WTC11 (cell line): ENCODE results near the gene IRAK2. TPM values are rescaled to one million over a fixed set of nuclear protein-coding genes. Genes with fewer than 3 reads are reported as not detected.

Experiments
- ATAC-seq: fragments of 200-7000 bp; cut with Tn5 transposase; 2 replicates; pipeline ENCODE4 v1.10.0; 2021; ENCODE audit warnings: mild to moderate bottlenecking, moderate library complexity
- CTCF ChIA-PET: fragments of 300-600 bp; sonication (Branson Sonifier 250); formaldehyde crosslinking; loops from one replicate; lab custom pipeline; 2021; ENCODE audit warnings: antibody characterized with exemption; lab: Charles Lee
- POLR2A ChIA-PET: fragments of 350-600 bp; sonication (Branson Sonifier 250); formaldehyde crosslinking; loops from one replicate; lab custom pipeline; 2021; ENCODE audit warnings: antibody characterized with exemption; lab: Charles Lee
- DNase-seq: peaks from one replicate; pipeline ENCODE4 v3.0.0; 2021; ENCODE audit warnings: low spot score
- H3K27ac Mint-ChIP-seq: 2 replicates; pipeline ENCODE4 v1.8.0; 2021; ENCODE audit warnings: mixed read lengths
- H3K27me3 Mint-ChIP-seq: 2 replicates; pipeline ENCODE4 v1.8.0; 2021; ENCODE audit warnings: low read depth, mild to moderate bottlenecking, moderate library complexity, mixed read lengths
- H3K36me3 Mint-ChIP-seq: 2 replicates; pipeline ENCODE4 v1.8.0; 2021; ENCODE audit warnings: mixed read lengths
- H3K4me1 Mint-ChIP-seq: 2 replicates; pipeline ENCODE4 v1.8.0; 2022; ENCODE audit warnings: mixed read lengths
- H3K4me3 Mint-ChIP-seq: 2 replicates; pipeline ENCODE4 v1.8.0; 2021; ENCODE audit warnings: mild to moderate bottlenecking, moderate library complexity, mixed read lengths
- H3K9me3 Mint-ChIP-seq: 2 replicates; pipeline ENCODE4 v1.8.0; 2021; ENCODE audit warnings: mixed read lengths
- FOXK1 ChIP-seq: sonication (generic); formaldehyde crosslinking; IDR thresholded peaks from 2 replicates; pipeline ENCODE4 v1.8.0; 2022; ENCODE audit warnings: mild to moderate bottlenecking, moderate library complexity, missing genetic modification reagents
- IRF2 ChIP-seq: sonication (generic); formaldehyde crosslinking; IDR thresholded peaks from 2 replicates; pipeline ENCODE4 v1.8.0; 2022; ENCODE audit warnings: low read depth, missing genetic modification reagents, borderline replicate concordance
- MXD4 ChIP-seq: fragments of 250-450 bp; sonication (Bioruptor Pico); IDR thresholded peaks from 2 replicates; pipeline ENCODE4 v1.8.0; 2021; ENCODE audit warnings: mild to moderate bottlenecking, moderate library complexity, borderline replicate concordance
- MYBL2 ChIP-seq: sonication (generic); formaldehyde crosslinking; IDR thresholded peaks from 2 replicates; pipeline ENCODE4 v1.8.1; 2023; ENCODE audit warnings: mild to moderate bottlenecking, moderate library complexity, missing genetic modification reagents
- NR2C2 ChIP-seq: sonication (generic); formaldehyde crosslinking; IDR thresholded peaks from 2 replicates; pipeline ENCODE4 v1.8.0; 2022; ENCODE audit warnings: mild to moderate bottlenecking, missing genetic modification reagents
- PRRX2 ChIP-seq: fragments of 250-450 bp; sonication (Bioruptor Pico); IDR thresholded peaks from 2 replicates; pipeline ENCODE4 v1.8.0; 2021; ENCODE audit warnings: mild to moderate bottlenecking
- RORB ChIP-seq: fragments of 250-450 bp; sonication (Bioruptor Pico); IDR thresholded peaks from 2 replicates; pipeline ENCODE4 v1.9.0; 2021; ENCODE audit warnings: mild to moderate bottlenecking
- SMAD3 ChIP-seq: sonication (generic); formaldehyde crosslinking; IDR thresholded peaks from 2 replicates; pipeline ENCODE4 v1.8.0; 2022; ENCODE audit warnings: missing genetic modification reagents, mild to moderate bottlenecking, borderline replicate concordance
- SP1 ChIP-seq: sonication (generic); formaldehyde crosslinking; conservative IDR thresholded peaks from 2 replicates; pipeline ENCODE4 v1.8.1; 2022; ENCODE audit warnings: missing genetic modification reagents
- ZNF138 ChIP-seq: sonication (generic); formaldehyde crosslinking; conservative IDR thresholded peaks from 2 replicates; pipeline ENCODE4 v1.8.1; 2022; ENCODE audit warnings: mild to moderate bottlenecking, moderate library complexity, missing genetic modification reagents
- ZNF423 ChIP-seq: fragments of 250-450 bp; sonication (Bioruptor Pico); IDR thresholded peaks from 2 replicates; pipeline ENCODE4 v2.1.2; 2022; ENCODE audit warnings: mild to moderate bottlenecking, moderate library complexity
- total RNA-seq: library from RNA; stranded (reverse); gene quantifications from 3 replicates; pipeline ENCODE4 v1.2.3, GENCODE V29; 2021
- TF ChIP-seq, protein P1 (sequence below): sonication (generic); formaldehyde crosslinking; IDR thresholded peaks from 2 replicates; pipeline ENCODE4 v1.8.1; 2023; ENCODE audit warnings: mild to moderate bottlenecking, missing genetic modification reagents, borderline replicate concordance
- TF ChIP-seq, protein P2 (sequence below): fragments of 200-600 bp; IDR thresholded peaks from 2 replicates; pipeline ENCODE4 v1.8.0; 2022; ENCODE audit warnings: antibody characterized with exemption
- TF ChIP-seq, protein P3 (sequence below): sonication (generic); formaldehyde crosslinking; IDR thresholded peaks from 2 replicates; pipeline ENCODE4 v1.8.1; 2023; ENCODE audit warnings: mild to moderate bottlenecking, missing genetic modification reagents
- TF ChIP-seq, protein P4 (sequence below): fragments of 250-450 bp; sonication (Bioruptor Pico); conservative IDR thresholded peaks from 2 replicates; pipeline ENCODE4 v1.9.0; 2021; ENCODE audit warnings: mild to moderate bottlenecking
- TF ChIP-seq, protein P5 (sequence below): sonication (generic); formaldehyde crosslinking; IDR thresholded peaks from 2 replicates; pipeline ENCODE4 v1.8.0; 2023; ENCODE audit warnings: mild to moderate bottlenecking, missing genetic modification reagents
- TF ChIP-seq, protein P6 (sequence below): sonication (generic); formaldehyde crosslinking; IDR thresholded peaks from 2 replicates; pipeline ENCODE4 v1.8.1; 2023; ENCODE audit warnings: mild to moderate bottlenecking, moderate library complexity, missing genetic modification reagents
- TF ChIP-seq, protein P7 (sequence below): sonication (generic); formaldehyde crosslinking; IDR thresholded peaks from 2 replicates; pipeline ENCODE4 v1.8.0; 2022; ENCODE audit warnings: mild to moderate bottlenecking, missing genetic modification reagents

The IRAK2 gene
- total RNA-seq, 1 experiment from 2014 or later: 1.4 TPM

DNA sequence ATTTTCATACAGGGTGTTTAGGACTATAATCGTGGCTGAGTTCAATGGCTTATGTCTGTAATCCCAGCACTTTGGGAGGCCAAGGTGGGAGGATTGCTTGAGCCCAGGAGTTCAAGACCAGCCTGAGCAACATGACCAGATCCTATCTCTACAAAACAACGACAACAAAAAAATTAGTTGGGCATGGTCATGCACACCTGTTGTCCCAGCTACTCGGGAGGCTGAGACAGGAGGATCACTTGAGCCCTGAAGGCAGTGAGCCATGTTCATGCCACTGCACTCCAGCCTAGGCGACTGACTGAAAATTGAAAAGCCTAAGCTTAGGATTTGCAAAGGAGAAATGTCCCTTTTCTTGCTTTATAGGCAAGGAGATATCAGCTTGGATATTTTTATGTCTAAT is 47.8 kb upstream of the IRAK2 start:
- Mint-ChIP-seq H3K36me3 (peaks cover 13% of the 10 kb centered on the region), H3K27me3 (no peaks in the 10 kb centered on the region), H3K27ac (no peak overlapping the region), H3K4me1 (peaks cover 11% of the 10 kb centered on the region), H3K9me3 (no peaks in the 10 kb centered on the region), H3K4me3 (peak overlapping the region; percentile 99)
- no peak for DNase-seq
- ChIA-PET CTCF (no interaction called here), POLR2A (no interaction called here)
- TF ChIP-seq, protein P1, sequence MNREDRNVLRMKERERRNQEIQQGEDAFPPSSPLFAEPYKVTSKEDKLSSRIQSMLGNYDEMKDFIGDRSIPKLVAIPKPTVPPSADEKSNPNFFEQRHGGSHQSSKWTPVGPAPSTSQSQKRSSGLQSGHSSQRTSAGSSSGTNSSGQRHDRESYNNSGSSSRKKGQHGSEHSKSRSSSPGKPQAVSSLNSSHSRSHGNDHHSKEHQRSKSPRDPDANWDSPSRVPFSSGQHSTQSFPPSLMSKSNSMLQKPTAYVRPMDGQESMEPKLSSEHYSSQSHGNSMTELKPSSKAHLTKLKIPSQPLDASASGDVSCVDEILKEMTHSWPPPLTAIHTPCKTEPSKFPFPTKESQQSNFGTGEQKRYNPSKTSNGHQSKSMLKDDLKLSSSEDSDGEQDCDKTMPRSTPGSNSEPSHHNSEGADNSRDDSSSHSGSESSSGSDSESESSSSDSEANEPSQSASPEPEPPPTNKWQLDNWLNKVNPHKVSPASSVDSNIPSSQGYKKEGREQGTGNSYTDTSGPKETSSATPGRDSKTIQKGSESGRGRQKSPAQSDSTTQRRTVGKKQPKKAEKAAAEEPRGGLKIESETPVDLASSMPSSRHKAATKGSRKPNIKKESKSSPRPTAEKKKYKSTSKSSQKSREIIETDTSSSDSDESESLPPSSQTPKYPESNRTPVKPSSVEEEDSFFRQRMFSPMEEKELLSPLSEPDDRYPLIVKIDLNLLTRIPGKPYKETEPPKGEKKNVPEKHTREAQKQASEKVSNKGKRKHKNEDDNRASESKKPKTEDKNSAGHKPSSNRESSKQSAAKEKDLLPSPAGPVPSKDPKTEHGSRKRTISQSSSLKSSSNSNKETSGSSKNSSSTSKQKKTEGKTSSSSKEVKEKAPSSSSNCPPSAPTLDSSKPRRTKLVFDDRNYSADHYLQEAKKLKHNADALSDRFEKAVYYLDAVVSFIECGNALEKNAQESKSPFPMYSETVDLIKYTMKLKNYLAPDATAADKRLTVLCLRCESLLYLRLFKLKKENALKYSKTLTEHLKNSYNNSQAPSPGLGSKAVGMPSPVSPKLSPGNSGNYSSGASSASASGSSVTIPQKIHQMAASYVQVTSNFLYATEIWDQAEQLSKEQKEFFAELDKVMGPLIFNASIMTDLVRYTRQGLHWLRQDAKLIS: no peak
- TF ChIP-seq ZNF138 (CRISPR knock-in tag) (no peak), MYBL2 (CRISPR knock-in tag) (no peak), FOXK1 (CRISPR knock-in tag) (no peak), PRRX2 (CRISPR knock-in tag) (no peak)
- TF ChIP-seq, protein P2, sequence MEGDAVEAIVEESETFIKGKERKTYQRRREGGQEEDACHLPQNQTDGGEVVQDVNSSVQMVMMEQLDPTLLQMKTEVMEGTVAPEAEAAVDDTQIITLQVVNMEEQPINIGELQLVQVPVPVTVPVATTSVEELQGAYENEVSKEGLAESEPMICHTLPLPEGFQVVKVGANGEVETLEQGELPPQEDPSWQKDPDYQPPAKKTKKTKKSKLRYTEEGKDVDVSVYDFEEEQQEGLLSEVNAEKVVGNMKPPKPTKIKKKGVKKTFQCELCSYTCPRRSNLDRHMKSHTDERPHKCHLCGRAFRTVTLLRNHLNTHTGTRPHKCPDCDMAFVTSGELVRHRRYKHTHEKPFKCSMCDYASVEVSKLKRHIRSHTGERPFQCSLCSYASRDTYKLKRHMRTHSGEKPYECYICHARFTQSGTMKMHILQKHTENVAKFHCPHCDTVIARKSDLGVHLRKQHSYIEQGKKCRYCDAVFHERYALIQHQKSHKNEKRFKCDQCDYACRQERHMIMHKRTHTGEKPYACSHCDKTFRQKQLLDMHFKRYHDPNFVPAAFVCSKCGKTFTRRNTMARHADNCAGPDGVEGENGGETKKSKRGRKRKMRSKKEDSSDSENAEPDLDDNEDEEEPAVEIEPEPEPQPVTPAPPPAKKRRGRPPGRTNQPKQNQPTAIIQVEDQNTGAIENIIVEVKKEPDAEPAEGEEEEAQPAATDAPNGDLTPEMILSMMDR: no peak
- TF ChIP-seq, protein P3, sequence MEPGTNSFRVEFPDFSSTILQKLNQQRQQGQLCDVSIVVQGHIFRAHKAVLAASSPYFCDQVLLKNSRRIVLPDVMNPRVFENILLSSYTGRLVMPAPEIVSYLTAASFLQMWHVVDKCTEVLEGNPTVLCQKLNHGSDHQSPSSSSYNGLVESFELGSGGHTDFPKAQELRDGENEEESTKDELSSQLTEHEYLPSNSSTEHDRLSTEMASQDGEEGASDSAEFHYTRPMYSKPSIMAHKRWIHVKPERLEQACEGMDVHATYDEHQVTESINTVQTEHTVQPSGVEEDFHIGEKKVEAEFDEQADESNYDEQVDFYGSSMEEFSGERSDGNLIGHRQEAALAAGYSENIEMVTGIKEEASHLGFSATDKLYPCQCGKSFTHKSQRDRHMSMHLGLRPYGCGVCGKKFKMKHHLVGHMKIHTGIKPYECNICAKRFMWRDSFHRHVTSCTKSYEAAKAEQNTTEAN (CRISPR knock-in tag): no peak
- ATAC-seq: no peak

DNA sequence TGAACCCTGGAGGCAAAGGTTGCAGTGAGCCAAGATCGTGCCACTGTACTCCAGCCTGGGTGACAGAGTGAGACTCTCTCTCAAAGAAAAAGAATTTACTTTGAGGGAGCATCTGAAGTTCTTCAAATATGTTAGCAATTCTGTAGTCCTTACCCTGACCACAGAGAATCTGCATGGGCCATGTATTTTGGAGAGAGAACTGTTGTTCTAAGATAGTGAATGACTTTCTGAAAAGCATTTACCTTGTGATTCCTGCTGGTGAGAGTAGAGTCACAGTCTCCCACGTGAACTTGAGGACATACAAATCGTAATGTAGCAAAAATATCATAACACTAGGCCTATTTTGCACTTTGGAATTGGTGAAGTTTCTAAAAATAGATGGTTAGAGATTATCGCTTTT is 45.3 kb upstream of the IRAK2 start:
- Mint-ChIP-seq H3K9me3 (no peaks in the 10 kb centered on the region), H3K4me3 (no peak overlapping the region), H3K27me3 (no peaks in the 10 kb centered on the region), H3K4me1 (peaks cover 11% of the 10 kb centered on the region), H3K27ac (no peak overlapping the region), H3K36me3 (peaks cover 18% of the 10 kb centered on the region)
- POLR2A ChIA-PET: no interaction called here
- no peak for DNase-seq
- no peak for ATAC-seq
- CTCF ChIA-PET: no interaction called here
- TF ChIP-seq NR2C2: no peak
- TF ChIP-seq IRF2 (CRISPR knock-in tag): no peak
- no peak for TF ChIP-seq ZNF423
- no peak for TF ChIP-seq SMAD3 (CRISPR knock-in tag)
- TF ChIP-seq, protein P4, sequence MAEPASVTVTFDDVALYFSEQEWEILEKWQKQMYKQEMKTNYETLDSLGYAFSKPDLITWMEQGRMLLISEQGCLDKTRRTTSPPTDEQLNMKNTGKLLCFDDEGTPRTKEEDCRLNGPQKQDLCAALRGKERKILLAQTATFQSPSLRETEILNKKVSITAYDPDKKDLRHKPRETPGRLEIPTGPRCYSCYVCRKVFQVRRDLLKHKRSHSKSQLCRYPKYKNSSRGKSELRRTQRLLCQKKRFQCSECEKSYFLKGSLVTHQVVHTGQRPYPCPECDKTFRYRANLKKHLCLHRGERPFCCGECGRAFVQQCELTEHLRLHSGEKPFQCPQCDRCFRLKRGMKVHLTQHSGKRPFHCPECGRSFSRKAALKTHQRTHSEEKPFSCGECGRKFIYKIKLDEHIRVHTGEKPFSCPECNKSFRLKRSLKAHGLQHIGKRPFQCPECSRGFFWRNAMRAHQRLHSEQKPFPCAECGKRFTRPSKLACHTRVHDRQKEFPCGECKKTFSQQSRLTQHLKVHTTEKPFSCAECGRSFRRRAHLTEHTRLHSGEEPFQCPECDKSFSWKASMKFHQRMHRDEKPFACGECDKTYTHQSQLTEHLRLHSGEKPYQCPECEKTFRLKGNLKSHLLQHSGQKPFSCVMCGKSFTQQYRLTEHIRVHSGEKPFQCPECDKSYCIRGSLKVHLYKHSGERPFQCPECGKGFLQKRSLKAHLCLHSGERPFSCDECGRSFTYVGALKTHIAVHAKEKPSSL (CRISPR knock-in tag): no peak
- TF ChIP-seq, protein P5, sequence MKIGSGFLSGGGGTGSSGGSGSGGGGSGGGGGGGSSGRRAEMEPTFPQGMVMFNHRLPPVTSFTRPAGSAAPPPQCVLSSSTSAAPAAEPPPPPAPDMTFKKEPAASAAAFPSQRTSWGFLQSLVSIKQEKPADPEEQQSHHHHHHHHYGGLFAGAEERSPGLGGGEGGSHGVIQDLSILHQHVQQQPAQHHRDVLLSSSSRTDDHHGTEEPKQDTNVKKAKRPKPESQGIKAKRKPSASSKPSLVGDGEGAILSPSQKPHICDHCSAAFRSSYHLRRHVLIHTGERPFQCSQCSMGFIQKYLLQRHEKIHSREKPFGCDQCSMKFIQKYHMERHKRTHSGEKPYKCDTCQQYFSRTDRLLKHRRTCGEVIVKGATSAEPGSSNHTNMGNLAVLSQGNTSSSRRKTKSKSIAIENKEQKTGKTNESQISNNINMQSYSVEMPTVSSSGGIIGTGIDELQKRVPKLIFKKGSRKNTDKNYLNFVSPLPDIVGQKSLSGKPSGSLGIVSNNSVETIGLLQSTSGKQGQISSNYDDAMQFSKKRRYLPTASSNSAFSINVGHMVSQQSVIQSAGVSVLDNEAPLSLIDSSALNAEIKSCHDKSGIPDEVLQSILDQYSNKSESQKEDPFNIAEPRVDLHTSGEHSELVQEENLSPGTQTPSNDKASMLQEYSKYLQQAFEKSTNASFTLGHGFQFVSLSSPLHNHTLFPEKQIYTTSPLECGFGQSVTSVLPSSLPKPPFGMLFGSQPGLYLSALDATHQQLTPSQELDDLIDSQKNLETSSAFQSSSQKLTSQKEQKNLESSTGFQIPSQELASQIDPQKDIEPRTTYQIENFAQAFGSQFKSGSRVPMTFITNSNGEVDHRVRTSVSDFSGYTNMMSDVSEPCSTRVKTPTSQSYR (CRISPR knock-in tag): no peak
- TF ChIP-seq, protein P6, sequence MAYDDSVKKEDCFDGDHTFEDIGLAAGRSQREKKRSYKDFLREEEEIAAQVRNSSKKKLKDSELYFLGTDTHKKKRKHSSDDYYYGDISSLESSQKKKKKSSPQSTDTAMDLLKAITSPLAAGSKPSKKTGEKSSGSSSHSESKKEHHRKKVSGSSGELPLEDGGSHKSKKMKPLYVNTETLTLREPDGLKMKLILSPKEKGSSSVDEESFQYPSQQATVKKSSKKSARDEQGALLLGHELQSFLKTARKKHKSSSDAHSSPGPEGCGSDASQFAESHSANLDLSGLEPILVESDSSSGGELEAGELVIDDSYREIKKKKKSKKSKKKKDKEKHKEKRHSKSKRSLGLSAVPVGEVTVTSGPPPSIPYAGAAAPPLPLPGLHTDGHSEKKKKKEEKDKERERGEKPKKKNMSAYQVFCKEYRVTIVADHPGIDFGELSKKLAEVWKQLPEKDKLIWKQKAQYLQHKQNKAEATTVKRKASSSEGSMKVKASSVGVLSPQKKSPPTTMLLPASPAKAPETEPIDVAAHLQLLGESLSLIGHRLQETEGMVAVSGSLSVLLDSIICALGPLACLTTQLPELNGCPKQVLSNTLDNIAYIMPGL (CRISPR knock-in tag): no peak
- TF ChIP-seq, protein P7, sequence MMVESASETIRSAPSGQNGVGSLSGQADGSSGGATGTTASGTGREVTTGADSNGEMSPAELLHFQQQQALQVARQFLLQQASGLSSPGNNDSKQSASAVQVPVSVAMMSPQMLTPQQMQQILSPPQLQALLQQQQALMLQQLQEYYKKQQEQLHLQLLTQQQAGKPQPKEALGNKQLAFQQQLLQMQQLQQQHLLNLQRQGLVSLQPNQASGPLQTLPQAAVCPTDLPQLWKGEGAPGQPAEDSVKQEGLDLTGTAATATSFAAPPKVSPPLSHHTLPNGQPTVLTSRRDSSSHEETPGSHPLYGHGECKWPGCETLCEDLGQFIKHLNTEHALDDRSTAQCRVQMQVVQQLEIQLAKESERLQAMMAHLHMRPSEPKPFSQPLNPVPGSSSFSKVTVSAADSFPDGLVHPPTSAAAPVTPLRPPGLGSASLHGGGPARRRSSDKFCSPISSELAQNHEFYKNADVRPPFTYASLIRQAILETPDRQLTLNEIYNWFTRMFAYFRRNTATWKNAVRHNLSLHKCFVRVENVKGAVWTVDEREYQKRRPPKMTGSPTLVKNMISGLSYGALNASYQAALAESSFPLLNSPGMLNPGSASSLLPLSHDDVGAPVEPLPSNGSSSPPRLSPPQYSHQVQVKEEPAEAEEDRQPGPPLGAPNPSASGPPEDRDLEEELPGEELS (CRISPR knock-in tag): no peak
- TF ChIP-seq SP1 (CRISPR knock-in tag): no peak
- TF ChIP-seq MXD4 (CRISPR knock-in tag): no peak
- no peak for TF ChIP-seq RORB (CRISPR knock-in tag)
